BJ (cell line): ENCODE measurements around the gene EHBP1. TPM values are rescaled to one million over a fixed set of nuclear protein-coding genes. Genes with fewer than 3 reads are reported as not detected.
"Not testable (repeated sequence)": the region's sequence is repeated elsewhere in the genome, so short reads cannot be mapped to it uniquely, and the experiment has no call there.

Experiments
- CTCF ChIA-PET: fragments of 350-600 bp; formaldehyde crosslinking; extraction: SDS; loops from one replicate; lab custom pipeline; 2021; ENCODE audit warnings: antibody characterized with exemption, inconsistent platforms; lab: Yijun Ruan, JAX
- POLR2A ChIA-PET: fragments of 300-600 bp; sonication (Branson Sonifier 250); formaldehyde crosslinking; extraction: SDS; loops from one replicate; lab custom pipeline; 2021; ENCODE audit warnings: antibody characterized with exemption; lab: Charles Lee
- DNase-seq: peaks from one replicate; pipeline ENCODE4 v3.0.0-alpha.2; 2011; ENCODE audit warnings: low read depth
- H3K27me3 ChIP-seq: 2 replicates; pipeline ENCODE4 v1.6.0; 2011; ENCODE audit warnings: low read length; ENCODE audit not compliant: control insufficient read depth, insufficient read depth
- H3K36me3 ChIP-seq: 2 replicates; pipeline ENCODE4 v1.5.1; 2011; ENCODE audit warnings: low read length; ENCODE audit not compliant: control insufficient read depth, insufficient read depth
- H3K4me3 ChIP-seq: 2 replicates; pipeline ENCODE4 v1.5.1; 2011; ENCODE audit warnings: low read depth, mild to moderate bottlenecking, control low read depth, low read length
- polyA plus RNA-seq: library from polyadenylated mRNA; depleted of rRNA; stranded (reverse); fragments of >200 nt; gene quantifications from 2 replicates; pipeline ENCODE4 v1.2.3, GENCODE V29; 2011
- TF ChIP-seq, protein P1 (sequence below): IDR thresholded peaks from 2 replicates; pipeline ENCODE4 v1.5.1; 2011; ENCODE audit warnings: low read depth, mild to moderate bottlenecking, control low read depth, inconsistent platforms, low read length, moderate library complexity; ENCODE audit not compliant: insufficient read depth

EHBP1 gene
- polyA plus RNA-seq, 1 experiment = 43.8 TPM

DNA sequence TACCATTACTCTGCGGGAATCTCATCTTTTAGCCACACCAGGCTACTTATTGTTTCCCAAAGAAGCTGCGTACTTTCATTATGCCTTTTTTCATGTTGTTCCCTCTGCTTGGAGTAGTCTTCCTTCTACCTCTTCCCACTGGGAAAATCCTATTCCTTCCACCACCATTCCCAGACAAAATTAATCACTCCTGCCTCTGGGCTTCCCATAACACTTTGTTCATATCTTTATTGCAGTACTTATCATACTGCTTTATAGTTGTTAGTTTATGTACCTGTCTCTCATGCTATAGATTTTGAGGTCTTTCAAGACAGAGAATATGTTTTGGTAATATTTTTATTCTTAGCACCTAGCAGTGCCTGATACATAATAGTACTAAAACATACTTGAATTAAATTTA, 361.3 kb downstream of the EHBP1 start:
- H3K4me3 ChIP-seq = no peak overlapping the region
- TF ChIP-seq, protein P1, sequence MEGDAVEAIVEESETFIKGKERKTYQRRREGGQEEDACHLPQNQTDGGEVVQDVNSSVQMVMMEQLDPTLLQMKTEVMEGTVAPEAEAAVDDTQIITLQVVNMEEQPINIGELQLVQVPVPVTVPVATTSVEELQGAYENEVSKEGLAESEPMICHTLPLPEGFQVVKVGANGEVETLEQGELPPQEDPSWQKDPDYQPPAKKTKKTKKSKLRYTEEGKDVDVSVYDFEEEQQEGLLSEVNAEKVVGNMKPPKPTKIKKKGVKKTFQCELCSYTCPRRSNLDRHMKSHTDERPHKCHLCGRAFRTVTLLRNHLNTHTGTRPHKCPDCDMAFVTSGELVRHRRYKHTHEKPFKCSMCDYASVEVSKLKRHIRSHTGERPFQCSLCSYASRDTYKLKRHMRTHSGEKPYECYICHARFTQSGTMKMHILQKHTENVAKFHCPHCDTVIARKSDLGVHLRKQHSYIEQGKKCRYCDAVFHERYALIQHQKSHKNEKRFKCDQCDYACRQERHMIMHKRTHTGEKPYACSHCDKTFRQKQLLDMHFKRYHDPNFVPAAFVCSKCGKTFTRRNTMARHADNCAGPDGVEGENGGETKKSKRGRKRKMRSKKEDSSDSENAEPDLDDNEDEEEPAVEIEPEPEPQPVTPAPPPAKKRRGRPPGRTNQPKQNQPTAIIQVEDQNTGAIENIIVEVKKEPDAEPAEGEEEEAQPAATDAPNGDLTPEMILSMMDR = no peak
- H3K36me3 ChIP-seq = no peaks in the 10 kb centered on the region
- H3K27me3 ChIP-seq = peaks cover 15% of the 10 kb centered on the region
- ChIA-PET POLR2A (no interaction called here), CTCF (interaction anchor here (0.8 kb wide), 1 partner anchor 422 kb away, joined by 3 read pairs; no protein-coding TSS in a partner anchor)
- no peak for DNase-seq

DNA sequence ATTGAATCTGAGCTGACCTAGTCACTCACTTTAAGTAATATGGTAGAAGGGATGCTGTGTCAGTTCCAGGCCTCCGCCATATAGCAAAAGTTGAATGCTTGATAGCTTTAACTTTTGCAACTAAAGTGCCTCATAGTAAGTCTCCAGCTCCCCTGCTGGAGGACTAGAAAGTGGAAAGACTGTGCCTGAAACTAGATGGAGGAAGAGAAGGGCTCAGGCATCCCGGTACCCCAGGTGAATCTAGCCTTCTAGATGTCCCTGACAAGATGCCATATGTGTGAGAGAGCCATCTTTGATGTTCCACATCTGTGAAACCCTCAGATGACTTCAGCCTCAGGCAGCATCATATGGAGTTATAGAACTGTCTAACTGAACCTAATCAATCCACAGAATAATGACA, 366.2 kb downstream of the EHBP1 start:
- TF ChIP-seq, protein P1 = no peak
- Histone ChIP-seq H3K36me3 (no peaks in the 10 kb centered on the region), H3K4me3 (no peak overlapping the region), H3K27me3 (peaks cover 8% of the 10 kb centered on the region)
- ChIA-PET POLR2A (no interaction called here), CTCF (no interaction called here)
- no peak for DNase-seq

DNA sequence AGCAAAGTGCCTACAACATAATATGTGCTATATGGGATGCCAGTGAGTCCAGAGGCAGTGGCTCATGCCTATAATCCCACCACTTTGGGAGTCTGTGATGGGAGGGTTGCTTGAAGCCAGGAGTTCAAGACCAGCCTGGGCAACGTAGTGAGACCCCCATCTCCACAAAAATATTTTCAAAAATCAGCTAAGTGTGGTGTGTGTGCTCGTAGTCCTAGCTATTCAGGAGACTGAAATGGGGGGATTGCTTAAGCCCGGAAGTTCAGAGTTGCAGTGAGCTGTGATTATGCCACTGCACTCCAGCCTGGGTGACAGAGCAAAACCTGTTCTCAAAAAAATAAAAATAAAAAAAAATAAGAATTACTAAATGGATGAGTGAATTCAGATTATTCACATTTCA, 368.5 kb downstream of the EHBP1 start:
- POLR2A ChIA-PET = no interaction called here
- peaks cover 5% of the 10 kb centered on the region; the same call in 1 of the 2 replicates for H3K27me3 ChIP-seq
- no peak overlapping the region for H3K4me3 ChIP-seq
- TF ChIP-seq, protein P1 = no peak
- no peak for DNase-seq
- H3K36me3 ChIP-seq = no peaks in the 10 kb centered on the region
- CTCF ChIA-PET = no interaction called here

DNA sequence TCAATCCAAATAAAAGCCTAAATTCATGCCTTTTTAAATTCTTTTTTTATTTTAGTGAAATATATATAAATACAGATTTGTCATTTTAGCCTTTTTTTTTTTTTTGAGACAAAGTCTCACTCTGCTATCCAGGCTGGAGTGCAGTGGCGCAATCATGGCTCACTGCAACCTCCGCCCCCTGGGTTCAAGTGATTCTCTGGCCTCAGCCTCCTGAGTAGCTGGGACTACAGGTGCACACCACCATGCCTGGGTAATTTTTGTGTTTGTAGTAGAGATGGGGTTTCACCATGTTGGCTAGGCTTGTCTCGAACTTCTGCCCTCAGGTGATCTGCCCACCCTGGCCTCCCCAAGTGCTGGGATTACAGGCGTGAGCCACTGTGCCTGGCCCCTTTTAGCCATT, 368.9 kb downstream of the EHBP1 start:
- H3K4me3 ChIP-seq, POLR2A ChIA-PET, H3K27me3 ChIP-seq, DNase-seq, CTCF ChIA-PET, H3K36me3 ChIP-seq: not testable (repeated sequence)

DNA sequence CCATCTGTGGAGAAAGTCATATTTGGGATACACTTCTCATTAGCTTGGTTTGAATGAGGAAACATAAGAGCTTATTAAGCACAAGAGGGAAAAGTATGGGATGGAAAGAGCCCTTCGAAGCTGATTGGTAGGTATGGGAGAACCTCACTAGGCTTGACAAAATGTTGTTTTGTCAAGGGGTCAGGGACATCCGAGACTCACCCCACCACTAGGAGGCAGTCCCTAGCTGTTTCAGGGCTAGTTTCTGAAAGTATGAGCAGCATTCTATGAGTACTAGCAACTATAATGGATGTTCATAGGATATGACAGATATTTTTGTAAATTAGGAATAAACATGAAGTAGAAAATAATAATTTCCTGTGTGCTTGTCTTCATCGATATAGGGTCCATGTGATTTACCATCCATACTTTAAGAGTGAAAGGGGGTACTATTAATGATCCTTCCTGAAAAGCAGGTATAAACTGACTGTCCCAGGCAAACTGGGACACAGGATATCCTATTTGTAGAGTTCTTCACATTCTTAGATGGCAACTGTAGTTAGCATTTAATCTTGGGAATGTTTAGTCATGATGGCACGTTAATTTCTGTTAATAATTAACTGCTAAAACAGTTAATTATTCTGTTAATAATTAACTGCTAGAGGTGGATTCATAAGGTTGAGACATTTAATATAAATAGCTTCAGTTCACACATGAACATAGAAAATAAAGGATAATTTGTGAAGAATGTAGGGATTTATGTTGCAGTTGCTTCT, 373.5 kb downstream of the EHBP1 start:
- CTCF ChIA-PET = interaction anchor here (1.5 kb wide), 1 partner anchor 10 kb away, joined by 4 read pairs; no protein-coding TSS in a partner anchor
- no peaks in the 10 kb centered on the region for H3K27me3 ChIP-seq
- H3K36me3 ChIP-seq = no peaks in the 10 kb centered on the region
- H3K4me3 ChIP-seq = no peak overlapping the region
- no peak for DNase-seq
- TF ChIP-seq, protein P1 = peak; percentile 49
- POLR2A ChIA-PET = no interaction called here
